SK-N-SH (cell line): ENCODE data around the gene CLASP1. TPM values are rescaled to one million over a fixed set of nuclear protein-coding genes. Genes with fewer than 3 reads are reported as not detected.

Source experiments
- CTCF ChIA-PET: fragments of 300-600, 350-600 bp; formaldehyde crosslinking; extraction: SDS; loops from one replicate; lab custom pipeline; 2021; lab: Yijun Ruan, JAX
- POLR2A ChIA-PET: fragments of 350-600 bp; sonication (Branson Sonifier 250); formaldehyde crosslinking; extraction: SDS; loops from one replicate; lab custom pipeline; 2020; ENCODE audit warnings: antibody characterized with exemption, inconsistent platforms; lab: Yijun Ruan, JAX
- DNase-seq: peaks from one replicate; pipeline ENCODE4 v3.0.0; 2012
- H2AFZ ChIP-seq: fragments of 200-600 bp; sonication (generic); 2 replicates; pipeline ENCODE4 v1.8.1; 2016; ENCODE audit warnings: antibody characterized with exemption, mild to moderate bottlenecking, low read depth
- H3F3A ChIP-seq: fragments of 200-600 bp; sonication (generic); replicated peaks from 2 replicates; pipeline ENCODE3; 2016; ENCODE audit warnings: antibody characterized with exemption, mild to moderate bottlenecking; ENCODE audit not compliant: insufficient read depth
- H3K27ac ChIP-seq, 2 experiments: fragments of 200-500 bp in 1 of 2; fragments of 200-600 bp in 1 of 2; sonication (Bioruptor generic) in 1 of 2; sonication (generic), shearing (Covaris generic) in 1 of 2; 2 replicates each; pipeline versions ENCODE4 v1.5.1 to v1.6.1; 2014 to 2016; ENCODE audit warnings: low read depth in 2 of 2, inconsistent platforms in 1 of 2, low read length in 1 of 2, mild to moderate bottlenecking in 1 of 2, mixed read lengths in 1 of 2
- H3K27me3 ChIP-seq: fragments of 200-600 bp; sonication (generic), shearing (Covaris generic); 2 replicates; pipeline ENCODE4 v1.6.1; 2016; ENCODE audit warnings: mixed run types; ENCODE audit not compliant: insufficient read depth
- H3K36me3 ChIP-seq, 2 experiments: fragments of 200-500 bp in 1 of 2; fragments of 200-600 bp in 1 of 2; sonication (Bioruptor generic) in 1 of 2; sonication (generic) in 1 of 2; replicated peaks in 1 of 2; 2 replicates each; pipeline versions ENCODE3 to v1.5.1; 2014 to 2016; ENCODE audit warnings: low read length in 1 of 2, mild to moderate bottlenecking in 1 of 2; ENCODE audit not compliant: insufficient read depth in 2 of 2, control insufficient read depth in 1 of 2
- H3K4me1 ChIP-seq, 2 experiments: fragments of 200-500 bp in 1 of 2; fragments of 200-600 bp in 1 of 2; sonication (Bioruptor generic) in 1 of 2; sonication (generic), shearing (Covaris generic) in 1 of 2; 2 replicates each; pipeline versions ENCODE4 v1.5.1 to v1.6.1; 2014 to 2016; ENCODE audit warnings: low read depth in 1 of 2, low read length in 1 of 2, mixed run types in 1 of 2; ENCODE audit not compliant: insufficient read depth in 2 of 2, control insufficient read depth in 1 of 2
- H3K4me2 ChIP-seq: fragments of 200-600 bp; sonication (generic), shearing (Covaris generic); 2 replicates; pipeline ENCODE4 v1.6.1; 2017; ENCODE audit warnings: mixed run types
- H3K4me3 ChIP-seq, 2 experiments: fragments of 200-500 bp in 1 of 2; fragments of 200-600 bp in 1 of 2; sonication (Bioruptor generic) in 1 of 2; sonication (generic), shearing (Covaris generic) in 1 of 2; 2 replicates each; pipeline versions ENCODE4 v1.5.1 to v1.8.1; 2014 to 2016; ENCODE audit warnings: low read depth in 2 of 2, inconsistent platforms in 1 of 2, low read length in 1 of 2, mild to moderate bottlenecking in 1 of 2, mixed read lengths in 1 of 2, moderate library complexity in 1 of 2
- H3K79me2 ChIP-seq: fragments of 200-600 bp; sonication (generic); 2 replicates; pipeline ENCODE4 v1.8.1; 2017; ENCODE audit warnings: mild to moderate bottlenecking; ENCODE audit not compliant: insufficient read depth
- H3K9ac ChIP-seq: fragments of 200-600 bp; sonication (generic); 2 replicates; pipeline ENCODE4 v1.6.1; 2017; ENCODE audit warnings: mixed run types
- H3K9me2 ChIP-seq: fragments of 200-600 bp; sonication (generic); 2 replicates; pipeline ENCODE4 v1.6.1; 2017; ENCODE audit warnings: mixed run types
- H3K9me3 ChIP-seq: fragments of 200-600 bp; sonication (generic); 2 replicates; pipeline ENCODE4 v1.6.1; 2017; ENCODE audit warnings: mixed run types, mild to moderate bottlenecking, moderate library complexity
- H4K20me1 ChIP-seq: fragments of 200-600 bp; sonication (generic); 2 replicates; pipeline ENCODE4 v1.6.1; 2017; ENCODE audit warnings: mild to moderate bottlenecking, mixed run types; ENCODE audit not compliant: insufficient read depth
- CHD2 ChIP-seq: fragments of 150-350 bp; IDR thresholded peaks from 2 replicates; pipeline ENCODE4 v1.6.1; 2018; ENCODE audit warnings: low read length; ENCODE audit not compliant: partially characterized antibody
- CTCF ChIP-seq: fragments of 200-600 bp; sonication (generic); IDR thresholded peaks from 2 replicates; pipeline ENCODE4 v1.6.1; 2017; ENCODE audit warnings: antibody characterized with exemption, mild to moderate bottlenecking, moderate library complexity
- EZH2phosphoT487 ChIP-seq: fragments of 200-600 bp; sonication (generic); IDR thresholded peaks from 2 replicates; pipeline ENCODE4 v1.6.1; 2017; ENCODE audit warnings: low read depth, mixed run types, mild to moderate bottlenecking, antibody characterized with exemption, moderate library complexity, borderline replicate concordance
- IRF3 ChIP-seq: fragments of 150-350 bp; IDR thresholded peaks from 2 replicates; pipeline ENCODE4 v1.6.1; 2016; ENCODE audit warnings: mild to moderate bottlenecking, low read depth, low read length
- MEF2A ChIP-seq: IDR thresholded peaks from 2 replicates; pipeline ENCODE4 v1.4.0; 2012; ENCODE audit warnings: low read depth, borderline replicate concordance
- NRF1 ChIP-seq: IDR thresholded peaks from 2 replicates; pipeline ENCODE4 v1.6.1; 2012; ENCODE audit warnings: low read depth, mild to moderate bottlenecking, low read length
- POLR2AphosphoS5 ChIP-seq: IDR thresholded peaks from 2 replicates; pipeline ENCODE4 v1.6.1; 2012; ENCODE audit warnings: low read depth, low read length
- RCOR1 ChIP-seq: fragments of 150-350 bp; IDR thresholded peaks from 2 replicates; pipeline ENCODE4 v1.6.1; 2017; ENCODE audit warnings: antibody characterized with exemption, low read length
- REST ChIP-seq: IDR thresholded peaks from 2 replicates; pipeline ENCODE4 v1.6.1; 2012; ENCODE audit warnings: mild to moderate bottlenecking, low read depth, low read length, moderate library complexity
- RFX5 ChIP-seq: IDR thresholded peaks from 2 replicates; pipeline ENCODE4 v1.6.1; 2012; ENCODE audit warnings: mild to moderate bottlenecking, improper control_type of control experiment, low read length
- TAF1 ChIP-seq: IDR thresholded peaks from 2 replicates; pipeline ENCODE4 v1.6.1; 2012; ENCODE audit warnings: low read depth, mild to moderate bottlenecking, low read length, moderate library complexity, borderline replicate concordance
- USF1 ChIP-seq: IDR thresholded peaks from 2 replicates; pipeline ENCODE4 v1.4.0; 2012; ENCODE audit warnings: low read depth, borderline replicate concordance
- YY1 ChIP-seq: IDR thresholded peaks from 2 replicates; pipeline ENCODE4 v1.4.0; 2012; ENCODE audit warnings: low read depth, mild to moderate bottlenecking
- WGBS: methylation state at CpG from one replicate; pipeline ENCODE4 v1.1.6; 2017; ENCODE audit warnings: low lambda C conversion rate; 5-methylcytosine and 5-hydroxymethylcytosine counted together
- polyA plus RNA-seq, 3 experiments: library from polyadenylated mRNA; depleted of rRNA; stranded (reverse); fragments of >200 nt; gene quantifications; 2 replicates each; pipeline ENCODE4 v1.2.3, GENCODE V29; 2012

The CLASP1 gene
- polyA plus RNA-seq, 1 of the 3 experiments (the other 2 are of a cell fraction), result 4.9 TPM

- no peaks in the 10 kb centered on the region for H3K9me3 ChIP-seq
- no peak overlapping the region for H3K27ac ChIP-seq
- no peak for DNase-seq
- WGBS, result 85% methylated on average over 2 of the region's 2 CpGs
- POLR2A ChIA-PET, result no interaction called here
- H3K4me1 ChIP-seq, result peaks cover 23 to 24% of the 10 kb centered on the region in 2 experiments; a peak in 3 of 4 replicates
- H3K27me3 ChIP-seq, result no peaks in the 10 kb centered on the region
- H3K9me2 ChIP-seq, result no peaks in the 10 kb centered on the region
- no peaks in the 10 kb centered on the region for H3F3A ChIP-seq
- peaks cover 39% of the 10 kb centered on the region; the same call in 1 of the 2 replicates for H3K79me2 ChIP-seq
- no peak overlapping the region for H3K4me3 ChIP-seq
- no peak overlapping the region for H3K9ac ChIP-seq
- H4K20me1 ChIP-seq, result no peaks in the 10 kb centered on the region
- CTCF ChIA-PET, result interaction anchor here (1.3 to 2.0 kb wide), 4 partner anchors 9 to 88 kb away, joined by 3 to 5 read pairs (median 5); partner anchors contain the start of gene RNU4ATAC
- no peak overlapping the region for H2AFZ ChIP-seq
- no peak overlapping the region for H3K4me2 ChIP-seq
- TF ChIP-seq REST (no peak), RCOR1 (no peak), TAF1 (no peak), YY1 (no peak), MEF2A (no peak), POLR2AphosphoS5 (no peak), CTCF (no peak), RFX5 (no peak), EZH2phosphoT487 (no peak), IRF3 (no peak), CHD2 (no peak), USF1 (no peak), NRF1 (no peak)
- peaks cover 0 to 6% of the 10 kb centered on the region in 2 experiments for H3K36me3 ChIP-seq
These were observed 159.2 kb downstream of the CLASP1 start for GRCh38 chr2:121489911-121490583.
